Measurements from ENCODE around the gene INPP5A. TPM values are rescaled to one million over a fixed set of nuclear protein-coding genes. Genes with fewer than 3 reads are reported as not detected.

The INPP5A gene
- total RNA-seq, 1 experiment from 2014 or later, result 32.1 TPM

Other genes with a start within 250 kb of the INPP5A start
- 6.4 and 9.3 TPM in 2 replicates for gene STK32C, start 229.8 kb upstream of the INPP5A start, total RNA-seq (2014; rRNA removed; shearing (Covaris generic))
- gene LRRC27, start 205.6 kb upstream of the INPP5A start, total RNA-seq (2014; rRNA removed; shearing (Covaris generic)), result 4.6 and 8.9 TPM in 2 replicates
- 6.7 and 9.5 TPM in 2 replicates for gene PWWP2B, start 140.6 kb upstream of the INPP5A start, total RNA-seq (2014; rRNA removed; shearing (Covaris generic))
- gene NKX6-2, start 248.4 kb downstream of the INPP5A start, total RNA-seq (2014; rRNA removed; shearing (Covaris generic)), result 0.06 TPM in 1 of 2 replicates, not detected in the other

All from Daoy (cell line).